BE2C (cell line): Measurements from ENCODE around the gene SLC28A3.

Experiments used
- DNase-seq: peaks from one replicate; pipeline ENCODE4 v3.0.0-alpha.2; 2020
- H3K27me3 ChIP-seq: fragments of 250-450 bp; sonication (Bioruptor Pico); 2 replicates; pipeline ENCODE4 v1.5.1; 2020; ENCODE audit warnings: mild to moderate bottlenecking
- H3K36me3 ChIP-seq: fragments of 250-450 bp; sonication (Bioruptor Pico); 2 replicates; pipeline ENCODE4 v1.5.1; 2020; ENCODE audit warnings: mild to moderate bottlenecking
- H3K4me1 ChIP-seq: fragments of 250-450 bp; sonication (Bioruptor Pico); 2 replicates; pipeline ENCODE4 v1.5.1; 2020
- H3K4me3 ChIP-seq: 2 replicates; pipeline ENCODE4 v1.5.1; 2011; ENCODE audit warnings: low read depth, low read length
- H3K9me3 ChIP-seq: fragments of 250-450 bp; sonication (Bioruptor Pico); 2 replicates; pipeline ENCODE4 v1.5.1; 2020
- TF ChIP-seq, protein P1 (sequence below): IDR thresholded peaks from 2 replicates; pipeline ENCODE4 v1.5.1; 2012; ENCODE audit warnings: mild to moderate bottlenecking, low read depth, low read length

The SLC28A3 gene

GRCh38 chr9:84303061-84303460, 37.5 kb downstream of the SLC28A3 start:
- Histone ChIP-seq H3K27me3 (peaks cover 9% of the 10 kb centered on the region; the same call in 1 of the 2 replicates), H3K9me3 (no peaks in the 10 kb centered on the region), H3K36me3 (no peaks in the 10 kb centered on the region), H3K4me1 (no peaks in the 10 kb centered on the region), H3K4me3 (no peak overlapping the region)
- TF ChIP-seq, protein P1, sequence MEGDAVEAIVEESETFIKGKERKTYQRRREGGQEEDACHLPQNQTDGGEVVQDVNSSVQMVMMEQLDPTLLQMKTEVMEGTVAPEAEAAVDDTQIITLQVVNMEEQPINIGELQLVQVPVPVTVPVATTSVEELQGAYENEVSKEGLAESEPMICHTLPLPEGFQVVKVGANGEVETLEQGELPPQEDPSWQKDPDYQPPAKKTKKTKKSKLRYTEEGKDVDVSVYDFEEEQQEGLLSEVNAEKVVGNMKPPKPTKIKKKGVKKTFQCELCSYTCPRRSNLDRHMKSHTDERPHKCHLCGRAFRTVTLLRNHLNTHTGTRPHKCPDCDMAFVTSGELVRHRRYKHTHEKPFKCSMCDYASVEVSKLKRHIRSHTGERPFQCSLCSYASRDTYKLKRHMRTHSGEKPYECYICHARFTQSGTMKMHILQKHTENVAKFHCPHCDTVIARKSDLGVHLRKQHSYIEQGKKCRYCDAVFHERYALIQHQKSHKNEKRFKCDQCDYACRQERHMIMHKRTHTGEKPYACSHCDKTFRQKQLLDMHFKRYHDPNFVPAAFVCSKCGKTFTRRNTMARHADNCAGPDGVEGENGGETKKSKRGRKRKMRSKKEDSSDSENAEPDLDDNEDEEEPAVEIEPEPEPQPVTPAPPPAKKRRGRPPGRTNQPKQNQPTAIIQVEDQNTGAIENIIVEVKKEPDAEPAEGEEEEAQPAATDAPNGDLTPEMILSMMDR, result no peak
- DNase-seq, result no peak

DNA sequence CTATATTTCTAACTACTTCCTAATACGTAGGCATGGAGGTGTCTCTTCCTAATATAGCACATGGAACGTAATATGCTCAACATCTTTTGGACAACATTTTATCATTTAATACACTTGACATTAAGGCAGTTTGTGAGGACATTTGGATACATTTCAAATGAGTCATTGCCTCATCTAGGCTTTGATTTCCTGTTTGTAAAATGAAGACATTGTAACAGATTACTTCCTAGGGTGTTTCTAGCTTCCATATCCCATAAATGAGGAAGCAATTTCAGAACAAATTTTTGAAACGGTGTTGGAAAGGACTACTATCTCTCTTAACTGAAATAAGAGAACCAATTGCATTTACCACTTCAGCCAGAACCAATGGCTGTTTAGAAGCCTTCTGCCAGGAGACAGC, 38.7 kb downstream of the SLC28A3 start:
- Histone ChIP-seq H3K27me3 (peaks cover 15% of the 10 kb centered on the region; the same call in 1 of the 2 replicates), H3K9me3 (no peaks in the 10 kb centered on the region), H3K4me1 (no peaks in the 10 kb centered on the region), H3K4me3 (no peak overlapping the region), H3K36me3 (no peaks in the 10 kb centered on the region)
- DNase-seq, result no peak
- TF ChIP-seq, protein P1, result no peak

GRCh38 chr9:84300271-84300670, 40.3 kb downstream of the SLC28A3 start:
- Histone ChIP-seq H3K9me3 (no peaks in the 10 kb centered on the region), H3K4me1 (no peaks in the 10 kb centered on the region), H3K36me3 (no peaks in the 10 kb centered on the region), H3K4me3 (no peak overlapping the region), H3K27me3 (peaks cover 15% of the 10 kb centered on the region; the same call in 1 of the 2 replicates)
- DNase-seq, result no peak
- TF ChIP-seq, protein P1, result no peak

- Histone ChIP-seq H3K36me3 (no peaks in the 10 kb centered on the region), H3K4me3 (no peak overlapping the region), H3K27me3 (peaks cover 15% of the 10 kb centered on the region; the same call in 1 of the 2 replicates), H3K4me1 (no peaks in the 10 kb centered on the region), H3K9me3 (no peaks in the 10 kb centered on the region)
- TF ChIP-seq, protein P1, result no peak
- DNase-seq, result no peak
These were observed 43.3 kb downstream of the SLC28A3 start for GRCh38 chr9:84297162-84297821.

DNA sequence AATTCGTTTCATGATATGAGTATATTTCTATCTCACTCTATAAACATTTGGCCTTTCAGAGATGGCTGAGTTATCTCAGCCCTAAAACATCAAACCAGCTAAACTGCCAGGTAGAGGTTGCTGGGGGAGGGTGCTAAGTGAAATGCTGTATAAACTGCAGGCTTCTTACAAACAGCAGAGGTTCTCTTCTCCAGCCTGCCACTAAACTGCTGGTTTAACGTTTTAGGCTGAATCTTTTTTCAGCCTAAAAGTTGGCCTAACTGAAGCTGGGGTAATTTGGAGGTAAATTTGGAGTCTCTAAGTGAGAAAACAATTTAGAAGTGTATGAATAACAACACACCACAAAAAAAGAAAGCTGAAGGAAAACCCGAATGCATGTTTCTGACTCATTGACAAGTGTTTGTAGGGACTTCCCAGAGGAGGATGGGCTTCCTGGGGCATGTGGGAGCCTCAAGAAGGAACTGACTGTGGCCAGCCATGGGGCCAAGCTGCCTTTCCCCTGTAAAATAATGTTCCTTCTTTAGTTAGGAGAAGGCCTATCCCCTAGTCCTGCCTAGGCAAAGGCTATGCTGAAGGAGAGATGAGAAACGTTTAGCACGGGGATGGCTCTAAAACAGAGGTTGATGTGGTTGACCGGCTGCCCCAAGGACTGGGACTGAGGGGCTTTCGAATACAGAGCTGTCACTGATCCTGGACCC, 44.3 kb downstream of the SLC28A3 start:
- TF ChIP-seq, protein P1, result no peak
- H3K27me3 ChIP-seq, result peaks cover 15% of the 10 kb centered on the region; the same call in 1 of the 2 replicates
- H3K4me1 ChIP-seq, result no peaks in the 10 kb centered on the region
- no peak overlapping the region for H3K4me3 ChIP-seq
- no peaks in the 10 kb centered on the region for H3K9me3 ChIP-seq
- H3K36me3 ChIP-seq, result no peaks in the 10 kb centered on the region
- no peak for DNase-seq
